ENCODE results near the gene CDC42.

CDC42 gene

DNA sequence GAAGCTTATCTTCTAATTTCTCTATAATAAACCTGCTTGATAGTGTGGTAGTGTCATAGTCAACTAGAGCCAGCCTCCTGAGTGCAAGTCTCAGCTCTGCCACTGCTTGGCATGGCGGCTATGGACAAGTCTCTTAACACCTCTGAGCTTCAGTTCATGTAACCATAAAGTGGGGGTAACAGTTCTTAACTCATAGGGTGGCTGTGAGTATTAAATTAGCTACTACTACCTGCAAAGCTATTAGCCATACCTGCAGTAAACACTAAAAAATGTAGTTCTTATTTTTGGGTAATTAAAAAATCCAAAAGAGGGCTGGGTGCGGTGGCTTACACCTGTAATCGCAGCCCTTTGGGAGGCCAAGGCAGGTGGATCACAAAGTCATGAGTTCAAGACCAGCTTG lies 2.2 kb upstream of the CDC42 start:
- peaks cover 15% of the 10 kb centered on the region for H3K4me1 ChIP-seq (ENCODE audit: control insufficient read depth, insufficient read depth, low read length, poor library complexity, severe bottlenecking)
- H3K27ac ChIP-seq (ENCODE audit: insufficient read depth, low read length, poor library complexity, severe bottlenecking) = no peak overlapping the region
- no peak overlapping the region for H3K4me3 ChIP-seq (ENCODE audit: insufficient read depth, low read depth, low read length, poor library complexity, severe bottlenecking)
- H3K36me3 ChIP-seq (ENCODE audit: control insufficient read depth, insufficient read depth, low read length) = no peaks in the 10 kb centered on the region
- no peaks in the 10 kb centered on the region for H3K27me3 ChIP-seq (replicated peaks; ENCODE audit: control insufficient read depth, insufficient read depth, low read length, poor library complexity, severe bottlenecking)
- no peak for DNase-seq
- H3K9me3 ChIP-seq (ENCODE audit: control insufficient read depth, low read length) = no peaks in the 10 kb centered on the region

DNA sequence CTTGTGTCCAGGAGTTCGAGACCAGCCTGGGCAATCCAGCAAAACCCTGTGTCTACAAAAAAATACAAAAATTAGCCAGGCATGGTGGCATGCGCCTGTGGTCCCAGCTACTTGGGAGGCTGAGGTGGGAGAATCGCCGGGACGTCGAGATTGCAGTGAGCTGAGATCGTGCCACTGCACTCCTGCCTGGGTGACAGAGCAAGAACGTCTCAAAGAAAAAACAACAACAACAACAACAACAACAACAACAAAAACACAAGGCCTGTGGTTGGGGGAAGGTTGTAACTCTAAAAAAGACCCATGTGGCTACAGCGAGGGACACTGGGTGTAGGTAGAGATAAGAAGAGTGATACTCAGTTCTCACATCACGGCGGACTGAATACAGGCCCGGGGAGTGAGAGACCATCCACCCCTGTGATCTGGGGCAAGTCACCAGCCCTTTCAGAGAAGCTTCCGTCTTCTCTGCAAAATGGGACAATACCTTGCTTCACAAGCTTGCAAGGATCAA lies 848 bp upstream of the CDC42 start:
- no peaks in the 10 kb centered on the region for H3K27me3 ChIP-seq (replicated peaks; ENCODE audit: control insufficient read depth, insufficient read depth, low read length, poor library complexity, severe bottlenecking)
- H3K9me3 ChIP-seq (ENCODE audit: control insufficient read depth, low read length) = no peaks in the 10 kb centered on the region
- H3K27ac ChIP-seq (ENCODE audit: insufficient read depth, low read length, poor library complexity, severe bottlenecking) = no peak overlapping the region
- no peaks in the 10 kb centered on the region for H3K36me3 ChIP-seq (ENCODE audit: control insufficient read depth, insufficient read depth, low read length)
- peaks cover 25% of the 10 kb centered on the region for H3K4me1 ChIP-seq (ENCODE audit: control insufficient read depth, insufficient read depth, low read length, poor library complexity, severe bottlenecking)
- H3K4me3 ChIP-seq (ENCODE audit: insufficient read depth, low read depth, low read length, poor library complexity, severe bottlenecking) = no peak overlapping the region
- DNase-seq = no peak

- peak; percentile 39 to 47 (median 46) for DNase-seq
- Histone ChIP-seq H3K4me1 (ENCODE audit: control insufficient read depth, insufficient read depth, low read length, poor library complexity, severe bottlenecking) (peaks cover 40% of the 10 kb centered on the region), H3K4me3 (ENCODE audit: insufficient read depth, low read depth, low read length, poor library complexity, severe bottlenecking) (peak overlapping the region; percentile 87), H3K9me3 (ENCODE audit: control insufficient read depth, low read length) (no peaks in the 10 kb centered on the region), H3K36me3 (ENCODE audit: control insufficient read depth, insufficient read depth, low read length) (peaks cover 5% of the 10 kb centered on the region), H3K27me3 (replicated peaks; ENCODE audit: control insufficient read depth, insufficient read depth, low read length, poor library complexity, severe bottlenecking) (no peaks in the 10 kb centered on the region), H3K27ac (ENCODE audit: insufficient read depth, low read length, poor library complexity, severe bottlenecking) (peak overlapping the region; percentile 99)
Observed at GRCh38 chr1:22053017-22053860, 730 bp downstream of the CDC42 start.

DNA sequence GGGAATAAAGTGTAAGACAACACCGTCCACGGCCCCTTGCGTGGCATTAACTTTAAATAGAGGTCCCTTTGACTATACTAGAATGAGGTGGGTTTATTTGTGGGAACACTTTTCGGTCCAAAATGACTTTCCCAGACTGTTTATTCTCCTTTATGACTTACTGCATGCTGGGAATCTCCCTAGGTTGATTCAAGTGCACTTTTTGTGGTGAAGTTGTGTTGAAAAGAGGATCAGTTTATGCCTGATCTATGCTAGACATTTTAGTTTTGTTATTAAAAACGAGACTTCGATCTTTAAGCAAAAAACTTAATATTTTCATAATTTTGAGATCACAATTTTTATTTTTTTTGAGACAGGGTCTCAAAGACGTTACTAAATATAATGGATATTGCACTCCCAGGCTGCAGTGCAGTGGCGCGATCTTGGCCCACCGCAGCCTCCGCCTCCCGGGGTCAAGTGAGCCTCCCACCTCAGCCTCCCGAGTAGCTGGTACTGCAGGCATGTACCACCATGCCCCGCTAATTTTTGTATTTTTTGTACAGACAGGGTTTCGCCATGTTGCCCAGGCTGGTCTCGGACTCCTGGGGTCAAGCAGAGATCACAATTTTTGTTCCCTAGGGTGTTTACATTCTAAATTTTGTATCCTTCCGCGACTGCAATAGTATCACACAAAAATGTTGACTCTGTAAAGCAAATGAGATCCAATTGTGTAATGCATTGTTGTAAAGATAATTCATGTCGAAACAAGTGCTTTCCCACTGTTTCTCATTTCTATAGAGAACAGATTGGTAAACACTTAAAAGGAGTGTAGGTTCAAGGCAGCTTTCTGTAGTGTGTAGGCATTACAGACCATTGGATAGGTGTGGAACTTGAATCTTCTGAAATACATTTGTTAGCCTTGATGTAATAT lies 1.6 kb downstream of the CDC42 start:
- H3K36me3 ChIP-seq (ENCODE audit: control insufficient read depth, insufficient read depth, low read length) = peaks cover 5% of the 10 kb centered on the region
- no peaks in the 10 kb centered on the region for H3K27me3 ChIP-seq (replicated peaks; ENCODE audit: control insufficient read depth, insufficient read depth, low read length, poor library complexity, severe bottlenecking)
- no peak for DNase-seq
- H3K4me1 ChIP-seq (ENCODE audit: control insufficient read depth, insufficient read depth, low read length, poor library complexity, severe bottlenecking) = peaks cover 40% of the 10 kb centered on the region
- no peaks in the 10 kb centered on the region for H3K9me3 ChIP-seq (ENCODE audit: control insufficient read depth, low read length)
- peak overlapping the region; percentile 99 for H3K27ac ChIP-seq (ENCODE audit: insufficient read depth, low read length, poor library complexity, severe bottlenecking)
- H3K4me3 ChIP-seq (ENCODE audit: insufficient read depth, low read depth, low read length, poor library complexity, severe bottlenecking) = peak overlapping the region; percentile 87

GRCh38 chr1:22055463-22055862 lies 3.0 kb downstream of the CDC42 start:
- H3K4me1 ChIP-seq (ENCODE audit: control insufficient read depth, insufficient read depth, low read length, poor library complexity, severe bottlenecking) = peaks cover 40% of the 10 kb centered on the region
- H3K27ac ChIP-seq (ENCODE audit: insufficient read depth, low read length, poor library complexity, severe bottlenecking) = peak overlapping the region; percentile 43
- no peaks in the 10 kb centered on the region for H3K27me3 ChIP-seq (replicated peaks; ENCODE audit: control insufficient read depth, insufficient read depth, low read length, poor library complexity, severe bottlenecking)
- no peaks in the 10 kb centered on the region for H3K9me3 ChIP-seq (ENCODE audit: control insufficient read depth, low read length)
- no peak for DNase-seq
- H3K4me3 ChIP-seq (ENCODE audit: insufficient read depth, low read depth, low read length, poor library complexity, severe bottlenecking) = peak overlapping the region; percentile 23
- H3K36me3 ChIP-seq (ENCODE audit: control insufficient read depth, insufficient read depth, low read length) = peaks cover 5% of the 10 kb centered on the region

- no peaks in the 10 kb centered on the region for H3K9me3 ChIP-seq (ENCODE audit: control insufficient read depth, low read length)
- no peaks in the 10 kb centered on the region for H3K27me3 ChIP-seq (replicated peaks; ENCODE audit: control insufficient read depth, insufficient read depth, low read length, poor library complexity, severe bottlenecking)
- peak overlapping the region; percentile 43 for H3K27ac ChIP-seq (ENCODE audit: insufficient read depth, low read length, poor library complexity, severe bottlenecking)
- no peak for DNase-seq
- H3K4me3 ChIP-seq (ENCODE audit: insufficient read depth, low read depth, low read length, poor library complexity, severe bottlenecking) = peak overlapping the region; percentile 23
- peaks cover 5% of the 10 kb centered on the region for H3K36me3 ChIP-seq (ENCODE audit: control insufficient read depth, insufficient read depth, low read length)
- H3K4me1 ChIP-seq (ENCODE audit: control insufficient read depth, insufficient read depth, low read length, poor library complexity, severe bottlenecking) = peaks cover 43% of the 10 kb centered on the region
Observed at GRCh38 chr1:22056043-22056442, 3.5 kb downstream of the CDC42 start.

DNA sequence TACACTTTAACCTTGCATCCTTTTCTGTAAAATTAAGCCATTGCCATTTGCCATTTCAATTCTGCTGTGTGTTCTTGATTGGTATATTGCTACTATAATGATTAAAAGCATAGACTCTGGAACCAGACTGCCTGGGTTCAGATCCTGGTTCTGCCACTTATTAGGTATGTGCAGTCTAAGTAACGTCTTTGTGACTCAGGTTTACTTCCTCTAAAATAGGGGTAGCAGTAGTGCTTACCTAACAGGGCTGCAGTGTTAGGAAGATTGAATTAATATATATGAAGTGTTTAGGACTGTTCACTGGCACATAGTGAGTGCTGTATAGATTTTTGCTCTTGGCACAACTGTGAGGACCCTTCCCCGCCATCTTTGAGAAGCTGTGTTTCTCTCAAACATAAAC lies 4.4 kb downstream of the CDC42 start:
- Histone ChIP-seq H3K27me3 (replicated peaks; ENCODE audit: control insufficient read depth, insufficient read depth, low read length, poor library complexity, severe bottlenecking) (no peaks in the 10 kb centered on the region), H3K27ac (ENCODE audit: insufficient read depth, low read length, poor library complexity, severe bottlenecking) (peak overlapping the region; percentile 26), H3K4me1 (ENCODE audit: control insufficient read depth, insufficient read depth, low read length, poor library complexity, severe bottlenecking) (peaks cover 43% of the 10 kb centered on the region), H3K4me3 (ENCODE audit: insufficient read depth, low read depth, low read length, poor library complexity, severe bottlenecking) (no peak overlapping the region), H3K9me3 (ENCODE audit: control insufficient read depth, low read length) (no peaks in the 10 kb centered on the region), H3K36me3 (ENCODE audit: control insufficient read depth, insufficient read depth, low read length) (peaks cover 5% of the 10 kb centered on the region)
- DNase-seq = no peak

DNA sequence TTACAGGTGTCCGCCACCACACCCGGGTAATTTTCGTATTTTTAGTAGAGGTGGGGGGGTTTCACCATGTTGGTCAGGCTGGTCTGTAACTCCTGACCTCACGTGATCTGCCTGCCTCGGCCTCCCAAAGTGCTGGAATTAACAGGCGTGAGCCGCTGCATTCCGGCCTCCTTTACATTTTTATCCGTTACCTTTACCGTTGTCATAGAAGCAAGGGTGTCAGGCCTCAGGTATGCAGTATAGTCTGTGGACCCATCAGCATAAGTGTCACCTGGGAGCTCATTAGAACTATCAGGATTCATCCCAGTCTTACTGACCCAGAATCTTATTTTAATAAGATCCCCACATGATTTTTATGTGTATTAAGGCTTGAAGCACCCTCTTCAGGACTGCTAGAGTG lies 5.4 kb downstream of the CDC42 start:
- H3K4me1 ChIP-seq (ENCODE audit: control insufficient read depth, insufficient read depth, low read length, poor library complexity, severe bottlenecking) = peaks cover 50% of the 10 kb centered on the region
- no peaks in the 10 kb centered on the region for H3K27me3 ChIP-seq (replicated peaks; ENCODE audit: control insufficient read depth, insufficient read depth, low read length, poor library complexity, severe bottlenecking)
- H3K27ac ChIP-seq (ENCODE audit: insufficient read depth, low read length, poor library complexity, severe bottlenecking) = peak overlapping the region; percentile 26
- H3K36me3 ChIP-seq (ENCODE audit: control insufficient read depth, insufficient read depth, low read length) = peaks cover 5% of the 10 kb centered on the region
- no peak overlapping the region for H3K4me3 ChIP-seq (ENCODE audit: insufficient read depth, low read depth, low read length, poor library complexity, severe bottlenecking)
- no peaks in the 10 kb centered on the region for H3K9me3 ChIP-seq (ENCODE audit: control insufficient read depth, low read length)
- no peak for DNase-seq

- Histone ChIP-seq H3K9me3 (ENCODE audit: control insufficient read depth, low read length) (no peaks in the 10 kb centered on the region), H3K27ac (ENCODE audit: insufficient read depth, low read length, poor library complexity, severe bottlenecking) (no peak overlapping the region), H3K27me3 (replicated peaks; ENCODE audit: control insufficient read depth, insufficient read depth, low read length, poor library complexity, severe bottlenecking) (no peaks in the 10 kb centered on the region), H3K36me3 (ENCODE audit: control insufficient read depth, insufficient read depth, low read length) (peaks cover 20% of the 10 kb centered on the region), H3K4me1 (ENCODE audit: control insufficient read depth, insufficient read depth, low read length, poor library complexity, severe bottlenecking) (peaks cover 64% of the 10 kb centered on the region), H3K4me3 (ENCODE audit: insufficient read depth, low read depth, low read length, poor library complexity, severe bottlenecking) (no peak overlapping the region)
- no peak for DNase-seq
Observed at GRCh38 chr1:22064751-22065402, 12.4 kb downstream of the CDC42 start.
